ENCODE data around the gene SERPINE2. TPM values are rescaled to one million over a fixed set of nuclear protein-coding genes. Genes with fewer than 3 reads are reported as not detected.

SERPINE2 gene
- total and polyA plus RNA-seq, 2 donors: 11.0 to 24.6 TPM

DNA sequence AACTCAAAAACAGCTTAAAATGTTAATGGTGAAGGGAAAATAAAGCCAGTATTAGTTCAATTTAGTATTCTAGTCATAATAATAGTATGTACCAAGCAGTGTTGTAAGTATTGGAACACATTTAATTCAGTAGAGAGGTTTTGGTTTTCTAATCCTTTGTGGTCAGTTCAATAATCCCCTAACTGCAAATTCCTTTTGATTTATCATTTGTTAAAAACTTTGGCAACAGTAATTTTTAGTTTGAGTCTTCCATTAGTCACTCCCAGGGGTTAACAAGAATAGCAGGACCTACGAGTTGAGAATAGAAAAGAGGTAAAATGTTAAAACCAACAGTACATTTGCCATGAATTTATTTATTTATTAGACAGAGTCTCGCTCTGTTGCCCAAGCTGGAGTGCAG, 71.1 kb downstream of the SERPINE2 start:
- Histone ChIP-seq H3K27me3 (ENCODE audit: control insufficient read depth in 2 of 2, insufficient read depth in 1 of 2, low read length in 1 of 2) (no peaks in the 10 kb centered on the region), H3K9me3 (ENCODE audit: control insufficient read depth in 2 of 2, insufficient read depth in 1 of 2, low read length in 1 of 2) (no peaks in the 10 kb centered on the region), H3K4me3 (ENCODE audit: low read length in 2 of 2) (no peak overlapping the region), H3K4me1 (ENCODE audit: control insufficient read depth in 2 of 2, insufficient read depth in 2 of 2, low read length in 2 of 2) (no peaks in the 10 kb centered on the region), H3K36me3 (ENCODE audit: control insufficient read depth in 2 of 2, insufficient read depth in 2 of 2, low read length in 1 of 2) (peaks cover 17 to 40% of the 10 kb centered on the region in 2 donors), H3K27ac (ENCODE audit: low read depth in 1 of 2, low read length in 1 of 2) (no peak overlapping the region)
- DNase-seq (ENCODE audit: low read depth in 6 of 9, low spot score in 9 of 9): no peak
- WGBS: 96% methylated on average over 2 of the region's 2 CpGs

DNA sequence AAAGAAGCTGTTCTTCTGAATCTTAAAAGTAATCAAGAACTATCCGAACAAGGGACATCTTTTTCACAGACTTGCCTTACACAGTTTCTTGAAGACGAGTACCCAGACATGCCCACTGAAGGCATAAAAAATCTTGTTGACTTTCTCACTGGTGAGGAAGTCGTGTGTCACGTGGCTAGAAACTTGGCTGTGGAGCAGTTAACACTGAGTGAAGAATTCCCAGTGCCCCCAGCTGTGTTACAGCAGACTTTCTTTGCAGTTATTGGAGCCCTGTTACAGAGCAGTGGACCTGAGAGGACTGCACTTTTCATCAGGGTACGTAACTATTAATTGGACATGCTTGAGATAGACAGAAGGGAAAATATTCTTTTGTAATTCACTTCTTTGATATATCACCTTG, 79.4 kb downstream of the SERPINE2 start:
- Histone ChIP-seq H3K27ac (ENCODE audit: low read depth in 1 of 2, low read length in 1 of 2) (peak overlapping the region in 1 of 2 donors; percentile 37), H3K9me3 (ENCODE audit: control insufficient read depth in 2 of 2, insufficient read depth in 1 of 2, low read length in 1 of 2) (no peaks in the 10 kb centered on the region), H3K4me1 (ENCODE audit: control insufficient read depth in 2 of 2, insufficient read depth in 2 of 2, low read length in 2 of 2) (peaks cover 13 to 14% of the 10 kb centered on the region in 2 donors), H3K27me3 (ENCODE audit: control insufficient read depth in 2 of 2, insufficient read depth in 1 of 2, low read length in 1 of 2) (no peaks in the 10 kb centered on the region), H3K4me3 (ENCODE audit: low read length in 2 of 2) (no peak overlapping the region), H3K36me3 (ENCODE audit: control insufficient read depth in 2 of 2, insufficient read depth in 2 of 2, low read length in 1 of 2) (peaks cover 12 to 38% of the 10 kb centered on the region in 2 donors)
- WGBS: 72% methylated on average over 5 of the region's 5 CpGs
- peak in 1 of 9 donors; percentile 22 for DNase-seq (ENCODE audit: low read depth in 6 of 9, low spot score in 9 of 9)

DNA sequence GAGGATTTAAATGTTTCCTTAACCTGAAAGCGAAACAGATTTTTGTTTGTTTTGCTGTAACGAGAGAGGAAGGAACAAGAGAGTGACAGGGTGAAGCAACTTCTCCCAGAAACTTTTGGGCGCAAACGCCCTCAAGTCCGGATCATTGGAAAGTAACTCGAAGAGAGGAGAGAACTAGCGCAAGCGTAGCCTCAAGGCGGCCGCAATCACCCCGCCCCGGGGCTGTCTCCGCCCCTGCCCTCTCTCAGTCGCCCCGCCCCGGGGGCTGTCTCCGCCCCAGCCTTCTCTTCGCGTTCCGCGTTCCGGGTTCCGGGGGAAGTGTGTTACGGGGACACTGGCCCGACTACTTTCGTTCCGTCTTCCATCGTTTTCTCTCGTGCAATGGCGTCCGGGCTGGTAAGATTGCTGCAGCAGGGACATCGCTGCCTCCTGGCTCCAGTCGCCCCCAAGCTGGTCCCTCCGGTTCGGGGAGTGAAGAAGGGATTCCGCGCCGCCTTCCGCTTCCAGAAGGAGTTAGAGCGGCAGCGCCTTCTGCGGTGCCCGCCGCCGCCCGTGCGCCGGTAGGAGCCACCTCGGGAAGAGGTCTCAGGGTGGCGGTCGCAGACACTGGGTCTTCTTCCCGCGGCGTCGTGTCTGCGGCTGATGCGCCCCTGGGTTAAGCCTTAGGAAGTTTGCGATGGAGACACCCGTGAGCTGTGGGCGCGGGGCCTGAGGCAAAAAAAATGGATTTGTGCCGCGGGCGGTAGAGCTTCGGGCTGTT, 81.8 kb downstream of the SERPINE2 start, which contains the start of gene MRPL44:
MRPL44 (plus strand) TSS at position 372 of the 760 bp plus-strand sequence; CDS start at position 382, 10 bp downstream.
- WGBS: under 1% methylated on average over 65 of the region's 65 CpGs
- peak; percentile 91 to 98 (median 95) for DNase-seq (ENCODE audit: low read depth in 6 of 9, low spot score in 9 of 9)
- H3K4me3 ChIP-seq (ENCODE audit: low read length in 2 of 2): peak within 1 kb of the TSS; percentile 81 to 93
- peaks cover 7 to 22% of the 10 kb centered on the region in 2 donors for H3K36me3 ChIP-seq (ENCODE audit: control insufficient read depth in 2 of 2, insufficient read depth in 2 of 2, low read length in 1 of 2)
- H3K4me1 ChIP-seq (ENCODE audit: control insufficient read depth in 2 of 2, insufficient read depth in 2 of 2, low read length in 2 of 2): peaks cover 13 to 14% of the 10 kb centered on the region in 2 donors
- peak within 1 kb of the TSS; percentile 83 to 92 for H3K27ac ChIP-seq (ENCODE audit: low read depth in 1 of 2, low read length in 1 of 2)
- H3K9me3 ChIP-seq (ENCODE audit: control insufficient read depth in 2 of 2, insufficient read depth in 1 of 2, low read length in 1 of 2): no peaks in the 10 kb centered on the region
- H3K27me3 ChIP-seq (ENCODE audit: control insufficient read depth in 2 of 2, insufficient read depth in 1 of 2, low read length in 1 of 2): no peaks in the 10 kb centered on the region

DNA sequence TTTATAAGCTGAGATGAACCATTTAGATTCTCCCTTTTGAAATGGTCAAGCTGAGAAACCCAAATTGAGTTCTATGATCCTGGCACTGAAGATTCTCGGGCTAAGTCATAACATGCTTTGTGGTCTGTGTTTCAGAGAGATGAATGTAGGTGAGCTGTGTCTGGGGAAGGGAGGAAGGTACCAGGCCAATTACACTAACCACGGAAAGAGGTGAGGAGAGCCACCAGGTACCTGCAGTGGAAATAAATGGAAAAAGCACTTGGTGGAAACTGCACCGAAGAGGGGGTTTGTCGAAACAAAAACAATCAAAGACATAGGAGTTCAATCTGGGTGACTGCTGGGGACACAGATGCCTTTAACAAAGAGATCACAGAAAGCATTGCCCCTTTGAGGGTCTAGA, 82.8 kb downstream of the SERPINE2 start:
- 83% methylated on average over 4 of the region's 4 CpGs for WGBS
- H3K27me3 ChIP-seq (ENCODE audit: control insufficient read depth in 2 of 2, insufficient read depth in 1 of 2, low read length in 1 of 2): no peaks in the 10 kb centered on the region
- H3K27ac ChIP-seq (ENCODE audit: low read depth in 1 of 2, low read length in 1 of 2): peak overlapping the region; percentile 62 to 83
- peak in 1 of 9 donors; percentile 27 for DNase-seq (ENCODE audit: low read depth in 6 of 9, low spot score in 9 of 9)
- peaks cover under 1 to 15% of the 10 kb centered on the region in 2 donors for H3K36me3 ChIP-seq (ENCODE audit: control insufficient read depth in 2 of 2, insufficient read depth in 2 of 2, low read length in 1 of 2)
- peak overlapping the region in 1 of 2 donors; percentile 3 for H3K4me3 ChIP-seq (ENCODE audit: low read length in 2 of 2)
- peaks cover 11 to 13% of the 10 kb centered on the region in 2 donors for H3K4me1 ChIP-seq (ENCODE audit: control insufficient read depth in 2 of 2, insufficient read depth in 2 of 2, low read length in 2 of 2)
- H3K9me3 ChIP-seq (ENCODE audit: control insufficient read depth in 2 of 2, insufficient read depth in 1 of 2, low read length in 1 of 2): no peaks in the 10 kb centered on the region

DNA sequence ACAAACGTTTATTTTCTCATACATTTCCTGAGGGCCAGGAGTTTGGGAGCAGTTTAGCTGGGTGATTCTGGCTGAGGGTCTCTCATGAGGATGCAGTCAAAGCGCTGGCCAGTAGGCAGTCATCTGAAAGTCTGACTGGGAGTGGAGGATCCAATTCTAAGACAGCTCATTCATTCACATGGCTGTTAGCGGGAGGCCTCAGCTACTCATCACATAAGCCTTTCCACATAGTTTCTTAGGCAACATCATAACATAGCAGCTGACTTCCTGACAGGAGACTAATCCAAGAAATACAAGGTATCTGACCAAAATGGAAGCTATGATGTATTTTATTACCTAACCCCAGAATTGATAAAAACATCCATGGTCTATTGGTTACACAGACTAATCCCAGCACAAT, 84.7 kb downstream of the SERPINE2 start:
- Histone ChIP-seq H3K9me3 (ENCODE audit: control insufficient read depth in 2 of 2, insufficient read depth in 1 of 2, low read length in 1 of 2) (no peaks in the 10 kb centered on the region), H3K36me3 (ENCODE audit: control insufficient read depth in 2 of 2, insufficient read depth in 2 of 2, low read length in 1 of 2) (peaks cover 0 to under 1% of the 10 kb centered on the region in 2 donors), H3K4me1 (ENCODE audit: control insufficient read depth in 2 of 2, insufficient read depth in 2 of 2, low read length in 2 of 2) (peaks cover 2 to 6% of the 10 kb centered on the region in 2 donors), H3K4me3 (ENCODE audit: low read length in 2 of 2) (no peak overlapping the region), H3K27ac (ENCODE audit: low read depth in 1 of 2, low read length in 1 of 2) (no peak overlapping the region), H3K27me3 (ENCODE audit: control insufficient read depth in 2 of 2, insufficient read depth in 1 of 2, low read length in 1 of 2) (no peaks in the 10 kb centered on the region)
- WGBS: 93% methylated on average over 3 of the region's 3 CpGs
- DNase-seq (ENCODE audit: low read depth in 6 of 9, low spot score in 9 of 9): no peak

DNA sequence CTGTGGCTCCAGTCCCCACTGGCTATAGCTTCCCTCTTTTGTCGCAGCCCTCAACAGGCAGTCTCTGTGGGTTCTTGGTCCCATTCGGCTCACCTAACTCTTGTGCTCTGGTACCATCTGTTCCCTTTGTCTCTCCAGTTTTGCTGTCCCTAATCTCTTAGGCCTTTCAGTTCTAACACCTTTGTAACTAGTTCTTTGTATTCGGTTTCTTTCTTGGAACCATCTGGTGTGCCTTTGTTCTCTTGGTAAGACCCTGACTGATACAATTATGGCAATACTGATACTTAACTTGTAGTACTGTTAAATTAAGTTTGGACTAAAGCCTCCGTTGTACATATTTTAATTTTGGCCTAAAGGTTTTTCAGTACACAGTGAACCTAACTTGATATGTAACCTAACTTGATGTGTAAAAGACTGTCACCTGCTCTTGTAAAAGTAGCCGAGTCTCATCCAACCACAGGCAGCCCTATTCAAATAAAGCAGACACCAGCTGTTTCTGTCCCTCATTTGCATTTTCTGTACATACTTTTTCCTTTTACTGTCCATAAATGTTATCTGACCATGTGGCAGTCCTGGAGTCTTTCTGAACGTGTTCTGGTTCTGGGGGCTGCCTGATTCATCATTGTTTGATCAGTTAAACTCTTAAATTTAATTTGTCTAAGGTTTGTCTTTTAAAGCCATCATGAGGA, 86.7 kb downstream of the SERPINE2 start:
- H3K4me1 ChIP-seq (ENCODE audit: control insufficient read depth in 2 of 2, insufficient read depth in 2 of 2, low read length in 2 of 2): peaks cover 0 to 6% of the 10 kb centered on the region in 2 donors
- no peaks in the 10 kb centered on the region for H3K27me3 ChIP-seq (ENCODE audit: control insufficient read depth in 2 of 2, insufficient read depth in 1 of 2, low read length in 1 of 2)
- no peak overlapping the region for H3K27ac ChIP-seq (ENCODE audit: low read depth in 1 of 2, low read length in 1 of 2)
- no peaks in the 10 kb centered on the region for H3K9me3 ChIP-seq (ENCODE audit: control insufficient read depth in 2 of 2, insufficient read depth in 1 of 2, low read length in 1 of 2)
- no peak for DNase-seq (ENCODE audit: low read depth in 6 of 9, low spot score in 9 of 9)
- 90% methylated on average over 6 of the region's 6 CpGs for WGBS
- H3K4me3 ChIP-seq (ENCODE audit: low read length in 2 of 2): no peak overlapping the region
- no peaks in the 10 kb centered on the region for H3K36me3 ChIP-seq (ENCODE audit: control insufficient read depth in 2 of 2, insufficient read depth in 2 of 2, low read length in 1 of 2)

DNA sequence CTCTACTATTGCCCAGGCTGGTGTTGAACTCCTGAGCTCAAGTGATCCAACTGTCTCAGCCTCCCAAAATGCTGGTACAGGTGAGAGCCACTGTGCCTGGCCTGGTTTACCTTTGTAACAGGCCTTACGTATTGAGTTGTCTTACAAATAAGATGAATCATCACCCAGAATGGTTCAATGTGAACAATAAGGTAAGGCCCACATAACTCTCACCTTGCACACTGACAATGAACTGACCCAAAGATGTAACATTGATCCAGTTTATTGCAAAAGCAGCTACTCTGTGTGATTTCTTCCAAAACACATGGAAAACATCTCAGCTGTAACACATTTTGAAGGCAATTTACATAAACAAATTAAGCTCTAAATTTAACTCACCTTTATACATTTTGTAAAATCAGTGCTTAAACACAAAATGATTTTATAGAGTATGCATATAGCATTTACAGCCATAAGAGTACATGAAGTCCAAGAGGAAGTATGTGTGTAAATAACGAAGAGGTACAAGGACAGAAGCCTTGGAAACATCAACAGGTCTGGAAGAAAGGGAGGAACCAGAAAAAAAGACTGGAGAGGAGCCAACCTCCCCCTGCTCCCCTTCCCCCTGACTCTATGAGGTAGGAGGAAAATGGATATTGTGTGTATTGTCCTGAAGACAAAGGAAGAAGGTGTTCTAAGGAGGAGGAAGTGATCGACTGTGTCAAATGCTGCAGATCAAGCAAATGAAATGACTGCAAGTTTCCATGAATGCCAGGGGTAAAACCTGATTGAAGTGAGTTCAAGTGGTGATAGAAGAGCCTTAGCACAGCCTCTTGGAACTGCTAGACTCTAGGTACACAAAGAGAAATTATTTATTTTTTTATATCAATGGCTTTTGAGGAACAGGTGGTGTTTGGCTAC, 88.4 kb downstream of the SERPINE2 start:
- 84% methylated on average over 3 of the region's 3 CpGs for WGBS
- no peak overlapping the region for H3K27ac ChIP-seq (ENCODE audit: low read depth in 1 of 2, low read length in 1 of 2)

DNA sequence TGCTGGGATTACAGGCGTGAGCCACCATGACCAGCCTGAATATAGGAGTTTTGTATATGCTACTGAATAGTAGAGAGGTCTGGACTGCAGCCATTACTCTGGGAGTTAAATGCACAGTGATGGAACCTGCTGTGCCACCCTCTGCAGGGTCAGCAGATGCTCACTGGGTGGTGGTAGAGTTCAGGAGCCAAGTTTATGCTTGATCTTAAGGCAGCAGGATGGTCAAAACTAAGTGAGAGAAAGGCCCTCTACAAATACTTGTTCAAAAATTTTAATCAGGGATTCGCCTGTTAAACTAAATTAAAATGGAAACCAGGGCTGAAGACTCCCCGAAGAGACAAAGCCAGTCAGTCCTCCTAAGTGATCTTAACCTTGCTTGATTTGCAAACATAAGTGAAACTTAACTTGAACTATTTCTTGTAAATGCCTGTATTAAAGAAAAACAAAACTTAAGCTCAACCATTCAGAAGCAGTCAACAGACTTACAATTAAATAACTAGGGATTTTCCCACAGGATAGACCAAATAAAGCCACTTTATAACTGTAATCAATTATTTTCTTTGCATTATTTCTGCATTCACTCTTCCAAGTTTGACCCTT, 89.7 kb downstream of the SERPINE2 start:
- Histone ChIP-seq H3K4me3 (ENCODE audit: low read length in 2 of 2) (no peak overlapping the region), H3K27ac (ENCODE audit: low read depth in 1 of 2, low read length in 1 of 2) (no peak overlapping the region)
- 93% methylated on average over 3 of the region's 3 CpGs for WGBS

More for the DNA sequence above, 88.4 kb downstream of the SERPINE2 start:
- DNase-seq (ENCODE audit: low read depth in 6 of 9, low spot score in 9 of 9): peak in 1 of 9 donors; percentile 31
- Histone ChIP-seq H3K4me3 (ENCODE audit: low read length in 2 of 2) (no peak overlapping the region), H3K27me3 (ENCODE audit: control insufficient read depth in 2 of 2, insufficient read depth in 1 of 2, low read length in 1 of 2) (peaks cover 0 to 1% of the 10 kb centered on the region in 2 donors), H3K4me1 (ENCODE audit: control insufficient read depth in 2 of 2, insufficient read depth in 2 of 2, low read length in 2 of 2) (peaks cover 0 to 1% of the 10 kb centered on the region in 2 donors), H3K9me3 (ENCODE audit: control insufficient read depth in 2 of 2, insufficient read depth in 1 of 2, low read length in 1 of 2) (no peaks in the 10 kb centered on the region), H3K36me3 (ENCODE audit: control insufficient read depth in 2 of 2, insufficient read depth in 2 of 2, low read length in 1 of 2) (no peaks in the 10 kb centered on the region)

More for the DNA sequence above, 89.7 kb downstream of the SERPINE2 start:
- Histone ChIP-seq H3K4me1 (ENCODE audit: control insufficient read depth in 2 of 2, insufficient read depth in 2 of 2, low read length in 2 of 2) (peaks cover 0 to 6% of the 10 kb centered on the region in 2 donors), H3K36me3 (ENCODE audit: control insufficient read depth in 2 of 2, insufficient read depth in 2 of 2, low read length in 1 of 2) (no peaks in the 10 kb centered on the region), H3K9me3 (ENCODE audit: control insufficient read depth in 2 of 2, insufficient read depth in 1 of 2, low read length in 1 of 2) (no peaks in the 10 kb centered on the region), H3K27me3 (ENCODE audit: control insufficient read depth in 2 of 2, insufficient read depth in 1 of 2, low read length in 1 of 2) (peaks cover 0 to 9% of the 10 kb centered on the region in 2 donors)
- no peak for DNase-seq (ENCODE audit: low read depth in 6 of 9, low spot score in 9 of 9)
